Measurements from ENCODE around the gene POPDC3.
A peak's percentile ranks its signal among the peaks of the same experiment; 100 is the strongest.

Gene POPDC3

DNA sequence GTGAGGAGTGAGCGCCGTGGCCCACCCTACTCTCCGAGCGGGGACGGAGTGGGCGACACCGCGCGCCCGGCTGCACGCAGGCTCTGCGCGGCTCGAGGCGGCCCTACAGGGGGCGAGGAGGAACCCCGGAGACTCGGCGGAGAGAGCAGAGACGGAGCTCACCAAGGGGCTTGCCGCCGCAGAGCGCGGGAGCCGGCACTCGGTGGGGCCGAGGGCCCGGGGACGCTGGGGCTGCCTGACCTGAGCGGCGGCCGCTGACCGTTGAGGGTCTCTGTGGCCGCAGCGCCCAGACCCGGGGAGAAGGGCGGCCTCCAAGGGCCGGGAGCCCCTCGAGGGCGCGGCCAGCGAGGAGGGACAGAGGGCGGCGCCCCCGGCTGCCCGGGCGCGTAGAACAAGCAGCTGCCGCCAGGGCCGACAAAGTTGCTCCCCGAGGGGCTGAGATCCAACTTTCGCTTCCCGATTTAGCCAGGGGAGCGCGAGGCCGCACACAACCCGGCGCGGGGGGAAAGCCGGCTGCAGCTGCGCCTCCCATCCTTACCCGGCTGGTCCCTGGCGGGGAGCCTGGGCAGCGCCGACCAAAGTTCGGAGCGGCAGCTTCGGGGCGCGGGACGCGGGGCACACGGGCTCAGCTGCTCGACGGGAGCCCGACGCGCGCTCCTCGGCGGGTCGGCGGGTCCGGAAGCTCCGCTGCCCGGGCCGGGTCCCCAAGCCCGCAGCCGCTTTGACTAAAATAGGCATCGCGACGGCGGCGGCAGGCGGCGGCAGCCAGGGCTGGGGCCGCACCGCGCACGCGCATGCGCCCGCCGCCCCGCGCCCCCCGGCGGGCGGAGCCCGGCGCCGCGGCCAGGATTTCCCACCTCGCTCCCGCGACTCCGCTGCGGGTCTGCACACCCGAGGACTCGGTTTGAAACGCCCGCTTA, 43.1 kb downstream of the POPDC3 start (continued):
- TF ChIP-seq ZNF248 (tag by site-specific recombination; IDR thresholded peaks at IDR 0.05) (no peak), ZNF394 (tag by site-specific recombination; IDR thresholded peaks at IDR 0.05; ENCODE audit: borderline replicate concordance) (no peak), ZNF610 (tag by site-specific recombination; IDR thresholded peaks at IDR 0.05; ENCODE audit: borderline replicate concordance) (no peak), ZNF24 (tag by site-specific recombination; IDR thresholded peaks at IDR 0.05) (no peak), KLF16 (tag by site-specific recombination; IDR thresholded peaks at IDR 0.05) (no peak; the same call in 1 of the 2 replicates), ZNF121 (tag by site-specific recombination; IDR thresholded peaks at IDR 0.05) (peak; percentile 7; the same call in 1 of the 2 replicates), ZNF549 (tag by site-specific recombination; IDR thresholded peaks at IDR 0.05) (no peak), ZNF433 (tag by site-specific recombination; IDR thresholded peaks at IDR 0.05; ENCODE audit: low read depth) (no peak), ZNF654 (tag by site-specific recombination; IDR thresholded peaks at IDR 0.05; ENCODE audit: low read depth) (no peak), ZNF561 (tag by site-specific recombination; IDR thresholded peaks at IDR 0.05; ENCODE audit: borderline replicate concordance) (peak; percentile 20; the same call in 1 of the 2 replicates), GLIS2 (tag by site-specific recombination; IDR thresholded peaks at IDR 0.05) (peak; percentile 95), ZIC2 (tag by site-specific recombination; IDR thresholded peaks at IDR 0.05) (peak; percentile 41; the same call in 1 of the 2 replicates), GLI2 (tag by site-specific recombination; IDR thresholded peaks at IDR 0.05; ENCODE audit: borderline replicate concordance, low read depth) (no peak), ZNF26 (tag by site-specific recombination; IDR thresholded peaks at IDR 0.05) (no peak), HOXC10 (CRISPR knock-in tag; IDR thresholded peaks at IDR 0.05) (0 out of 2 replicates have a peak, but pooled peaks have one; percentile 28), TRIM28 (IDR thresholded peaks at IDR 0.05; ENCODE audit: borderline replicate concordance, low read length) (peak; percentile 37; the same call in 1 of the 2 replicates), ZNF202 (tag by site-specific recombination; IDR thresholded peaks at IDR 0.05; ENCODE audit: borderline replicate concordance) (no peak), ZEB2 (tag by site-specific recombination; IDR thresholded peaks at IDR 0.05) (0 out of 2 replicates have a peak, but pooled peaks have one; percentile 34), ZNF473 (tag by site-specific recombination; IDR thresholded peaks at IDR 0.05) (no peak), ZNF768 (tag by site-specific recombination; IDR thresholded peaks at IDR 0.05) (no peak), ZNF169 (tag by site-specific recombination; IDR thresholded peaks at IDR 0.05) (no peak), ZNF140 (tag by site-specific recombination; IDR thresholded peaks at IDR 0.05) (no peak), ZNF571 (tag by site-specific recombination; IDR thresholded peaks at IDR 0.05) (no peak), MYNN (tag by site-specific recombination; IDR thresholded peaks at IDR 0.05; ENCODE audit: borderline replicate concordance) (no peak), REST (tag by site-specific recombination; IDR thresholded peaks at IDR 0.05) (no peak), ZNF239 (tag by site-specific recombination; IDR thresholded peaks at IDR 0.05) (no peak), EGR2 (tag by site-specific recombination; IDR thresholded peaks at IDR 0.05; ENCODE audit: low read depth) (peak; percentile 77), ZNF76 (tag by site-specific recombination; IDR thresholded peaks at IDR 0.05; ENCODE audit: borderline replicate concordance, low read depth) (no peak)
- TF ChIP-seq, protein P1, sequence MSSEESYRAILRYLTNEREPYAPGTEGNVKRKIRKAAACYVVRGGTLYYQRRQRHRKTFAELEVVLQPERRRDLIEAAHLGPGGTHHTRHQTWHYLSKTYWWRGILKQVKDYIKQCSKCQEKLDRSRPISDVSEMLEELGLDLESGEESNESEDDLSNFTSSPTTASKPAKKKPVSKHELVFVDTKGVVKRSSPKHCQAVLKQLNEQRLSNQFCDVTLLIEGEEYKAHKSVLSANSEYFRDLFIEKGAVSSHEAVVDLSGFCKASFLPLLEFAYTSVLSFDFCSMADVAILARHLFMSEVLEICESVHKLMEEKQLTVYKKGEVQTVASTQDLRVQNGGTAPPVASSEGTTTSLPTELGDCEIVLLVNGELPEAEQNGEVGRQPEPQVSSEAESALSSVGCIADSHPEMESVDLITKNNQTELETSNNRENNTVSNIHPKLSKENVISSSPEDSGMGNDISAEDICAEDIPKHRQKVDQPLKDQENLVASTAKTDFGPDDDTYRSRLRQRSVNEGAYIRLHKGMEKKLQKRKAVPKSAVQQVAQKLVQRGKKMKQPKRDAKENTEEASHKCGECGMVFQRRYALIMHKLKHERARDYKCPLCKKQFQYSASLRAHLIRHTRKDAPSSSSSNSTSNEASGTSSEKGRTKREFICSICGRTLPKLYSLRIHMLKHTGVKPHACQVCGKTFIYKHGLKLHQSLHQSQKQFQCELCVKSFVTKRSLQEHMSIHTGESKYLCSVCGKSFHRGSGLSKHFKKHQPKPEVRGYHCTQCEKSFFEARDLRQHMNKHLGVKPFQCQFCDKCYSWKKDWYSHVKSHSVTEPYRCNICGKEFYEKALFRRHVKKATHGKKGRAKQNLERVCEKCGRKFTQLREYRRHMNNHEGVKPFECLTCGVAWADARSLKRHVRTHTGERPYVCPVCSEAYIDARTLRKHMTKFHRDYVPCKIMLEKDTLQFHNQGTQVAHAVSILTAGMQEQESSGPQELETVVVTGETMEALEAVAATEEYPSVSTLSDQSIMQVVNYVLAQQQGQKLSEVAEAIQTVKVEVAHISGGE (tag by site-specific recombination; conservative IDR thresholded peaks at IDR 0.05; ENCODE audit: low read depth) = no peak
- TF ChIP-seq, protein P2, sequence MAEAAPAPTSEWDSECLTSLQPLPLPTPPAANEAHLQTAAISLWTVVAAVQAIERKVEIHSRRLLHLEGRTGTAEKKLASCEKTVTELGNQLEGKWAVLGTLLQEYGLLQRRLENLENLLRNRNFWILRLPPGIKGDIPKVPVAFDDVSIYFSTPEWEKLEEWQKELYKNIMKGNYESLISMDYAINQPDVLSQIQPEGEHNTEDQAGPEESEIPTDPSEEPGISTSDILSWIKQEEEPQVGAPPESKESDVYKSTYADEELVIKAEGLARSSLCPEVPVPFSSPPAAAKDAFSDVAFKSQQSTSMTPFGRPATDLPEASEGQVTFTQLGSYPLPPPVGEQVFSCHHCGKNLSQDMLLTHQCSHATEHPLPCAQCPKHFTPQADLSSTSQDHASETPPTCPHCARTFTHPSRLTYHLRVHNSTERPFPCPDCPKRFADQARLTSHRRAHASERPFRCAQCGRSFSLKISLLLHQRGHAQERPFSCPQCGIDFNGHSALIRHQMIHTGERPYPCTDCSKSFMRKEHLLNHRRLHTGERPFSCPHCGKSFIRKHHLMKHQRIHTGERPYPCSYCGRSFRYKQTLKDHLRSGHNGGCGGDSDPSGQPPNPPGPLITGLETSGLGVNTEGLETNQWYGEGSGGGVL (tag by site-specific recombination; IDR thresholded peaks at IDR 0.05) = peak; percentile 40; the same call in 1 of the 2 replicates
